Esophagus squamous epithelium (tissue), 4 donors: ENCODE results near the gene DMAC2.

Experiments
- POLR2A ChIP-seq, 4 donors: fragments of 450-650 bp; IDR thresholded peaks; one replicate each; pipeline ENCODE4 v1.6.1; 2017; ENCODE audit warnings: antibody characterized with exemption in 4 of 4, mild to moderate bottlenecking in 4 of 4, moderate library complexity in 3 of 4
- TF ChIP-seq, protein P1 (sequence below), 6 experiments: fragments of 450-650 bp in 4 of 6; fragments of 200-600 bp in 2 of 6; sonication (generic) in 2 of 6; IDR thresholded peaks; one replicate each; pipeline ENCODE4 v1.5.1; 2016 to 2019; ENCODE audit warnings: antibody characterized with exemption in 6 of 6, mild to moderate bottlenecking in 4 of 6, moderate library complexity in 4 of 6

- TF ChIP-seq, protein P1, sequence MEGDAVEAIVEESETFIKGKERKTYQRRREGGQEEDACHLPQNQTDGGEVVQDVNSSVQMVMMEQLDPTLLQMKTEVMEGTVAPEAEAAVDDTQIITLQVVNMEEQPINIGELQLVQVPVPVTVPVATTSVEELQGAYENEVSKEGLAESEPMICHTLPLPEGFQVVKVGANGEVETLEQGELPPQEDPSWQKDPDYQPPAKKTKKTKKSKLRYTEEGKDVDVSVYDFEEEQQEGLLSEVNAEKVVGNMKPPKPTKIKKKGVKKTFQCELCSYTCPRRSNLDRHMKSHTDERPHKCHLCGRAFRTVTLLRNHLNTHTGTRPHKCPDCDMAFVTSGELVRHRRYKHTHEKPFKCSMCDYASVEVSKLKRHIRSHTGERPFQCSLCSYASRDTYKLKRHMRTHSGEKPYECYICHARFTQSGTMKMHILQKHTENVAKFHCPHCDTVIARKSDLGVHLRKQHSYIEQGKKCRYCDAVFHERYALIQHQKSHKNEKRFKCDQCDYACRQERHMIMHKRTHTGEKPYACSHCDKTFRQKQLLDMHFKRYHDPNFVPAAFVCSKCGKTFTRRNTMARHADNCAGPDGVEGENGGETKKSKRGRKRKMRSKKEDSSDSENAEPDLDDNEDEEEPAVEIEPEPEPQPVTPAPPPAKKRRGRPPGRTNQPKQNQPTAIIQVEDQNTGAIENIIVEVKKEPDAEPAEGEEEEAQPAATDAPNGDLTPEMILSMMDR (IDR thresholded peaks at IDR 0.05): no peak
- TF ChIP-seq POLR2A (IDR thresholded peaks at IDR 0.05): no peak
Measured at GRCh38 chr19:41442473-41443355, 3.0 kb upstream of the DMAC2 start, which contains the start of gene ERICH4.
